ENCODE data around the gene RCAN2. TPM values are rescaled to one million over a fixed set of nuclear protein-coding genes. Genes with fewer than 3 reads are reported as not detected.
"Not testable (repeated sequence)": the region's sequence is repeated elsewhere in the genome, so short reads cannot be mapped to it uniquely, and the experiment has no call there.

RCAN2 gene
- total RNA-seq, 2 experiments from 2014 or later: 4.3 to 5.4 TPM

DNA sequence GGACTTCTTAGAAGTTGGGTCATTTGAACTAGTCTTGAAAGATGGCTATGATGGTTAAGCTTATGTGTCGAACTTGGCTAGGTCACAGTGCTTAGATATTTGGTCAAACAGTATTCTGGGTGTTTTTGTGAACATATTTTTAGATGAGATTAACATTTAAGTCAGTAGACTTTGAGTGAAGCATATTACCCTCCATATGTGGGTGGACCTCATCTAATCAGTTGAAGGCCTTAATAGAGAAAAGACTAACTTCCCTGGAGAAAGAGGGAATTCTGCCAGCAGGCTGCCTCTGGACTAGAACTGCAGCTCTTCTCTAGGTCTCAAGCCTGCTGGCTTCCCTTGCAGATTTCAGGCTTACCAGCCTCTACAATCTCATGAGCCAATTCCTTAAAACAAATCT is 76.9 kb downstream of the RCAN2 start:
- no peaks in the 10 kb centered on the region for H3K27me3 Mint-ChIP-seq
- no peak overlapping the region for H3K27ac Mint-ChIP-seq
- intact Hi-C loops (cut with micrococcal nuclease): loop anchor here (10.0 kb wide), 1 partner anchor 1940 kb away; no protein-coding TSS in a partner anchor
- POLR2A ChIA-PET: no interaction called here
- CTCF ChIA-PET: no interaction called here
- H3K4me1 Mint-ChIP-seq (ENCODE audit: low read depth): no peaks in the 10 kb centered on the region
- DNase-seq: no peak
- H3K9me3 Mint-ChIP-seq: no peaks in the 10 kb centered on the region
- H3K4me3 Mint-ChIP-seq: no peak overlapping the region
- no peaks in the 10 kb centered on the region for H3K36me3 Mint-ChIP-seq

DNA sequence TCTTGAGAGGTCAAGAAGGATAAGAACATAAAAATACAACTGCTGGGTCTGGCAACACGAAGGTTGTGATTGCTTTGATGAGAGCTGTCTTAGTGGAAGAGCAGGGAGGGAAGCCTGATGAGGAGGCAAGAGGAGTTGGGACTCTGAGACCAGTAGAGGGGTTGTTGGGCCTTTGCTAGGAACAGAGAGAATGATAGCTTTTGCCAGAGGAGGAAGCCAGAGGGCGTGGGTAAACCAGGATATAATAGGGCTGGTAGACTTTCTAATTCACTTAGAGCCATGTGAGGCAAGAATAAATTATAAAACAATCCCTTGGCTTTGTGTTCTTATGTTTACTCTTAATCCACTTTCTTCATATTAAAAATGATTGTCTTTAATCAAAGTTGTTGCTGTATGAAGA is 78.6 kb downstream of the RCAN2 start:
- intact Hi-C loops (cut with micrococcal nuclease): loop anchor here (10.0 kb wide), 1 partner anchor 1938 kb away; no protein-coding TSS in a partner anchor
- Mint-ChIP-seq H3K9me3 (no peaks in the 10 kb centered on the region), H3K27ac (no peak overlapping the region), H3K4me1 (ENCODE audit: low read depth) (no peaks in the 10 kb centered on the region), H3K4me3 (no peak overlapping the region), H3K36me3 (no peaks in the 10 kb centered on the region), H3K27me3 (no peaks in the 10 kb centered on the region)
- ChIA-PET POLR2A (no interaction called here), CTCF (interaction anchor here (0.6 to 1.8 kb wide), 9 partner anchors 191 to 1937 kb away, joined by 3 to 16 read pairs (median 4); no protein-coding TSS in a partner anchor)
- DNase-seq: no peak

DNA sequence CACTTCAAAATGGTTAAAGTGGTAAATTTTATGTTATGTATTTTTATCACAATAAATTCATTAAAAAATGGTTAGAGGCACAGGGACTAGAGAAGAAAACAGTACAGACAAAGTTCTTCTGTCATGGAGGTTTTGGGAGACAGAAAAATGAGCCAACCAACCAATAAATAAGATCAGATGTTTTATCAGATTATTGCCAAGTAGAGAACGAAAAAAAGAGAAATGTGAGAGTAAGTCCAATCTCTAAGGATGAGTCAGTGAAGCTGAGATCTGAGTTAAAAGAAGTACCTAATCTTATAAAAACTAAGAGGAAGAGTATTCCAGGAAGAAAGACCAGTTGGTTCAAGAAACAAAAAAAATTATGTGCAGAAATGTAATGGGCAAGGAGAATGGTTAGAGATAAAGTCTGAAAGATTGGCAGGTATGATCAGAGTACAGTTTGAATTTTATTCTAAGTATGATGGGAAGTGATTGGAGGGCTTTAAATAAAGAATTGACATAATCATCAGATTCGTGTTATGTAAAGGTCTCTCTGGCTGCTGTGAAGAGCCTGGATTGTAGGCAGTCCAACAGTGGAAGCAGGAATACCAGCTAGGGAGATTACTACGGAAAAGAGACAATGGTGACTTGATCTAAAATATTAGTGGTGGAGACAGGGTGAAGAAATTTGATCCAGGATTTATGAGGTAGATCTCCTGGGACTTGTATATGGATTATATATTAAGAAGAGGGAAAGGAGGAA is 79.6 kb downstream of the RCAN2 start:
- ChIA-PET CTCF (interaction anchor here (0.6 to 5.9 kb wide), 8 partner anchors 190 to 1936 kb away, joined by 3 to 84 read pairs (median 5); no protein-coding TSS in a partner anchor), POLR2A (no interaction called here)
- intact Hi-C loops (cut with micrococcal nuclease): loop anchor here (10.0 kb wide), 1 partner anchor 1937 kb away; no protein-coding TSS in a partner anchor
- no peak overlapping the region for H3K27ac Mint-ChIP-seq
- DNase-seq: no peak
- H3K36me3 Mint-ChIP-seq: no peaks in the 10 kb centered on the region
- no peak overlapping the region for H3K4me3 Mint-ChIP-seq
- no peaks in the 10 kb centered on the region for H3K27me3 Mint-ChIP-seq
- no peaks in the 10 kb centered on the region for H3K9me3 Mint-ChIP-seq
- no peaks in the 10 kb centered on the region for H3K4me1 Mint-ChIP-seq (ENCODE audit: low read depth)

DNA sequence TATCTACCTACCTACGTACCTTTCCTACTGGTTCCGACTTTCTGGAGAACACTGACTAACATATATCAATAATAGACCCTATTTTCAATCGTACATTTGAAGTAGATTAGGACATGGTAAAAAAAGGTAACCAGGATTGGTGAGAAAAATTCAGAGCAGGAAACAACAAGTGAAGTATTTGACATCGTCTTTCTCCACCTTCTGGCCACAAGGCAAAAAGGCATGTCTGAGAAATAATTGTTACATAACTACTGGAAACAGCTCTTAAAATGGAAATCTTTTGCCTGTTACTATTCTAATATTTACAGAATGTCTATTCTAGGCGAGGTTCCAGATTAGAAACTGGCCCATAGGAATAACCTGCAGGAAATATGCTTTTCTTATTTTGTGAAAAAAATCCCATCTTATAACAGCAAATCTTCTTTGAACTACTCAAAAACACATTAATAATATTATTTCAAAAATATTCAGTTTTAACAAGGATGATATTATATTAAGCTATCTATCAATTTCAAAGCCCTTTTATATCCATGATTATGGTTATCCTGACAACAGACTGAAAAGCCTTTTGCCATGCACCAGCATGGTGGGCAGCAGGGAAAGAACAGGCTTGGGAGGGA is 80.8 kb downstream of the RCAN2 start:
- no peak overlapping the region for H3K27ac Mint-ChIP-seq

DNA sequence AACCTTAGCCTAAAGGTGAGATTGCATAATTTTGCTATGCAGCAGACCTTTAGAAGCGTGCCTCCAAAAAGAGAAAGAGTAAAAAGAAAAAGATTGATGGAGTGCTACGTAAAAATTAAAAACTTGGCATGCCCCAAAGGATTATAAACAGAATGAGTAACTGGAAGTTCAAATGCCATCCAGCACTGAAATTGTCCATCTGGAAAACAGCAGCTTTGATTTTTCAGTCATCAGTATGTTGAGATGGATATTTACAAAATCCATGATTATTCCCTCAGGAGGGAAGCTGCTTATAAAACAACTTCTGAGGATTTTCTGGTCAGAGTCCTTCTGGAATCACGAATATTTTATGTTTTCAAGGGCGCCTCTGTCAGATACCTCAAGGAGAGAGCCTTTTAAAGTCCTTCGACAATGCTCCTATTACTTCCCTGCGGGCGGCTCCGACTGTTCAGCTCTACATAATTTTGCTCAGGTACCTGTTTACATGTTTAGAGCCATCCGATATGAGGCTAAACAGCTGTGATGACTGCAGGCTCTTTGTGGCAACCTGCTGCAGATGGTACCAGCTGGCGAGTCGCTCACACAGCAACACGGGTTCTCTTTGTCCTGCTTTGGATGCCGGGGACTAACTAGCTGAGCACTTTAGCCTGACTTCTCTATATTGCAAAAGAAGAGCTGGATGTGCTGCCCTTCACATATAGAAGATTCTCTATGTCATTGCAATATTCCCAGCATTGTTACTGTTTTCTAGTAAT is 83.3 kb downstream of the RCAN2 start:
- Mint-ChIP-seq H3K36me3 (no peaks in the 10 kb centered on the region), H3K27ac (no peak overlapping the region), H3K4me3 (no peak overlapping the region), H3K9me3 (no peaks in the 10 kb centered on the region), H3K27me3 (no peaks in the 10 kb centered on the region), H3K4me1 (ENCODE audit: low read depth) (no peaks in the 10 kb centered on the region)
- CTCF ChIA-PET: interaction anchor here (1.2 to 5.9 kb wide), 6 partner anchors 11 to 477 kb away, joined by 3 to 84 read pairs (median 14); no protein-coding TSS in a partner anchor
- POLR2A ChIA-PET: no interaction called here
- intact Hi-C loops (cut with micrococcal nuclease): no loop called here
- DNase-seq: no peak

More for the DNA sequence above, 80.8 kb downstream of the RCAN2 start:
- Mint-ChIP-seq H3K4me3 (no peak overlapping the region), H3K27me3 (no peaks in the 10 kb centered on the region), H3K4me1 (ENCODE audit: low read depth) (no peaks in the 10 kb centered on the region), H3K36me3 (no peaks in the 10 kb centered on the region), H3K9me3 (no peaks in the 10 kb centered on the region)
- intact Hi-C loops (cut with micrococcal nuclease): loop anchor here (1.0 to 10.0 kb wide), 4 partner anchors 189 to 1936 kb away; no protein-coding TSS in a partner anchor
- peak; percentile 34 for DNase-seq
- ChIA-PET POLR2A (no interaction called here), CTCF (interaction anchor here (0.6 to 5.9 kb wide), 39 partner anchors 8 to 1935 kb away, joined by 3 to 84 read pairs (median 4); partner anchors contain the start of gene ENPP4)

DNA sequence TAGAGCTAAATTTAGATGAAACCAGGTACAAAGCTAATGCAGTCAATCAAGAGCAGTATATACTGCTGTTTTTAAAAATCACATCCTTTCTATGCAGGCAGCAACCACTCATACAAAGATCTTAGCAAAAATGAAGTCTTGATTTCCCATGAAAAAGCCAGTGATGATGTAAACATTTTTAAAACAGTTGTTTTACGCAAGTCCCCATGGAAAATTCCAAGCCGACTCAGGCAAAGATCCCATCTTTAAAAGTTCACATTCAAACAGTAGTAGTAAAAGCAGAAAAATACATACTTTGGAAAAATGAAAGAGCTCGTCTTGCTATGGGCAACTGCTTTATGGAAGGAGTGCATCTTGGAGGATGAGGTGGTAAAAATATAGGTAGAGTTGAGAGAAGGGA is 84.0 kb downstream of the RCAN2 start:
- Mint-ChIP-seq H3K4me1 (ENCODE audit: low read depth) (no peaks in the 10 kb centered on the region), H3K27me3 (no peaks in the 10 kb centered on the region), H3K9me3 (no peaks in the 10 kb centered on the region), H3K4me3 (no peak overlapping the region), H3K27ac (no peak overlapping the region), H3K36me3 (no peaks in the 10 kb centered on the region)
- intact Hi-C loops (cut with micrococcal nuclease): no loop called here
- ChIA-PET CTCF (interaction anchor here (3.4 to 5.9 kb wide), 3 partner anchors 186 to 476 kb away, joined by 24 to 84 read pairs (median 29); no protein-coding TSS in a partner anchor), POLR2A (no interaction called here)
- DNase-seq: no peak

DNA sequence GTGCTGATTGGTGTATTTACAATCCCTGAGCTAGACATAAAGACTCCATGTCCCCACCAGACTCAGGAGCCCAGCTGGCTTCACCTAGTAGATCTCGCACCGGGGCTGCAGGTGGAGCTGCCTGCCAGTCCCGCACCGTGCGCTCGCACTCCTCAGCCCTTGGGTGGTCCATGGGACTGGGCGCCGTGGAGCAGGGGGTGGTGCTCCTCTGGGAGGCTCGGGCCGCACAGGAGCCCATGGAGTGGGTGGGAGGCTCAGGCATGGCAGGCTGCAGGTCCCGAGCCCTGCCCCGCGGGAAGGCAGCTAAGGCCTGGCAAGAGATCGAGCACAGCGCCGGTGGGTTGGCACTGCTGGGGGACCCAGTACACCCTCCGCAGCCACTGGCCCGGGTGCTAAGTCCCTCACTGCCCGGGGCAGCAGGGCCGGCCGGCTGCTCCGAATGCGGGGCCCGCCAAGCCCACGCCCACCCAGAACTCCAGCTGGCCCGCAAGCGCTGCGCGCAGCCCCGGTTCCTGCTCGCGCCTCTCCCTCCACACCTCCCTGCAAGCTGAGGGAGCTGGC is 85.5 kb downstream of the RCAN2 start:
- H3K4me3 Mint-ChIP-seq; H3K36me3 Mint-ChIP-seq; DNase-seq; H3K9me3 Mint-ChIP-seq; H3K4me1 Mint-ChIP-seq (ENCODE audit: low read depth); H3K27ac Mint-ChIP-seq; POLR2A ChIA-PET; H3K27me3 Mint-ChIP-seq; intact Hi-C loops (cut with micrococcal nuclease): not testable (repeated sequence)
- CTCF ChIA-PET: interaction anchor here (0.6 to 5.9 kb wide), 3 partner anchors 132 to 315 kb away, joined by 5 to 84 read pairs (median 24); no protein-coding TSS in a partner anchor

DNA sequence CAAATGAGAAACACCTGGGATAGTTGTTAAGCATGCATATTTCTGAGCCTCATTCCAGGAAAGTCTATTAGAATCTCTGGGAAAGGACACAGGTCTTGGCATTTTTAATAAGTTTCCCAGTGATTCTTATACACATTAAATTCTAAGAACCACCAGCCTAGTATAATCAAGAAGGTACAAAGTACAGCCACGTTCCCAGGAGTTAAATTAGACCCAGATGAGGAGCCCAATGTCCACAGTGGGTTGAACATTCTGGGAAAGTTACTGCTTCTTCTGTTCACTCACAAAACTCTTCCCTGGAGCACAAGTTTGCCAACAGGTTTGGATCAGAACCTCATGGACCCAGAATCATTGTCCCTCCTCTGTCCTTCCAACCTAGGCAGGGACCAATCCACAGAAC is 90.4 kb downstream of the RCAN2 start:
- no peak overlapping the region for H3K4me3 Mint-ChIP-seq
- no peak overlapping the region for H3K27ac Mint-ChIP-seq
- ChIA-PET CTCF (interaction anchor here (1.3 to 2.2 kb wide), 2 partner anchors 179 to 180 kb away, joined by 3 to 7 read pairs; no protein-coding TSS in a partner anchor), POLR2A (no interaction called here)
- H3K9me3 Mint-ChIP-seq: no peaks in the 10 kb centered on the region
- H3K27me3 Mint-ChIP-seq: peaks cover 8% of the 10 kb centered on the region
- no peak for DNase-seq
- no peaks in the 10 kb centered on the region for H3K36me3 Mint-ChIP-seq
- intact Hi-C loops (cut with micrococcal nuclease): no loop called here
- H3K4me1 Mint-ChIP-seq (ENCODE audit: low read depth): no peaks in the 10 kb centered on the region

DNA sequence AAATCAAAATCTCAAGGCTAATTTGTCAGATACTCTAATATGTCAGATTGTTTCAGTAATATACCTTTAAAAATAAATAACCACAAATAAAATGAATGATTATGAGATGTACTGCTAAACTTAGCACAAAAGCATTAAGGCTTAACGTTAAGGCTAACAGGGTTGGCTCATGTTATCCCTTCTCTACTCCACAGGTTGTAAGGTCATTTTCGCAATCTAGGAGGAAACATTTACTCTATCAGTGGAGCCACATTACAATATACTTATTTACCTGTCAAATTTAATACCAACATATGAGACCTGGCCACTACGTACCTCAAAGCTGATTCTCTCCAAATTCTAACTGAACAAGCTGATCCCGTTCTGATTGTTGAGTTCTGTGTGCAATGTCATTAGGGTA is 95.7 kb downstream of the RCAN2 start:
- Mint-ChIP-seq H3K27ac (no peak overlapping the region), H3K27me3 (peaks cover 11% of the 10 kb centered on the region), H3K4me3 (no peak overlapping the region), H3K9me3 (no peaks in the 10 kb centered on the region), H3K4me1 (ENCODE audit: low read depth) (no peaks in the 10 kb centered on the region), H3K36me3 (no peaks in the 10 kb centered on the region)
- ChIA-PET POLR2A (no interaction called here), CTCF (interaction anchor here (1.0 to 1.2 kb wide), 3 partner anchors 14 to 305 kb away, joined by 3 to 5 read pairs (median 3); no protein-coding TSS in a partner anchor)
- no peak for DNase-seq
- intact Hi-C loops (cut with micrococcal nuclease): no loop called here

DNA sequence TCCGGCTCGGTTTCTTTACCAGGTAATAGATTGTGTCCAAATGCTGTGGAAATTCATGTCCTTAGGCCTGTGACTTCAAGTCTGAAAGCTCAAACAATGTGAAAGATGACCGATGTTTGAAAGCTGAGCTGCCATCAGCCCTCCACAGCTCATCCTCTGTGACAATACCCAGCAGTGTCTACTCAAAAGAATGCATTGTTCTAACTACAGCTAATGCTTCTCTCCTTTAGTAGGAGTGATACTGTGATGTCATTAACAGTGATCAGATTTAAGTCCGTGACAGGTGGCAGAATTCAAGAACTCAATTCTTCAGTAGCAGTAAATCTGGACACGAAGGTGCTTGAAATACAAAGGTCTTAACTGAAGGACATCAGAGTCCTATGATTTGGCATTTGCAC is 97.3 kb downstream of the RCAN2 start:
- H3K36me3 Mint-ChIP-seq: no peaks in the 10 kb centered on the region
- intact Hi-C loops (cut with micrococcal nuclease): no loop called here
- no peaks in the 10 kb centered on the region for H3K9me3 Mint-ChIP-seq
- H3K27me3 Mint-ChIP-seq: peaks cover 7% of the 10 kb centered on the region
- no peak overlapping the region for H3K27ac Mint-ChIP-seq
- no peak for DNase-seq
- ChIA-PET POLR2A (no interaction called here), CTCF (no interaction called here)
- no peaks in the 10 kb centered on the region for H3K4me1 Mint-ChIP-seq (ENCODE audit: low read depth)
- H3K4me3 Mint-ChIP-seq: no peak overlapping the region

DNA sequence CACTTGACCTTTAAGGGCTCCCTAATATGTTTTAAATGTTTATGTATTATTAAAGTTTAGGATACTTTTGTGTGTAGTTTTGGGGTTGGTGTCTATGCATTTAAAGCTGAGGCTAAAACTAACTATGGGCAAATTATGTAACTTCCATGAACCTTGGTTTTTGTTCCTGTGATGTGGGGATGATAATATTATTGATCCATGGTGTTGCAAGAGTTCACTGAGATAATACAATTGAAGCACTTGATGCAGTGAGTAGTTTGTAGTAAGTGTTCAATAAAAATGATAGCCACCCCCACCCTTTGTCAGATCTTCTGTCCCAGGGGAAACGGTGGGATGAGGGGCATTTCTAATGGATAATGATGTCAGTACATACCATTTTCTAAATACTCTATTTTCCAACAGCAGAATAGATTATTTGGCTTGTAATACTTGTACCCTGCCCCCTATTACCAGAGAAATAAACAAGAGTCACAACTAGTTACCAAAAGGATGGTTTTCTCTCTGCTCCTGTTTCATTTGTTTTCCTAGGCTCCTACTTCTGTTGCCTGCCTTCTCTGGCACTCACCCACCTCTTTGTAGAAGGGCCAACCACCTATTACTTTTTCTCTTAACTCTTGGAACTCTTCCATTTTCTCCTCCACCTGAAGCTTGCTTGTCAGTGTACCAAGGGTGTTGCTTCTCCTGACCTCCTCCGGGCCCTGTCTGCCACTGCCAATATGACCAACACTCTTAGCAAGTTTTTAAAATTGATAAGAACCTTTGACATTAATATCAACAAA is 97.9 kb downstream of the RCAN2 start:
- Mint-ChIP-seq H3K27me3 (peaks cover 5% of the 10 kb centered on the region), H3K36me3 (no peaks in the 10 kb centered on the region), H3K9me3 (no peaks in the 10 kb centered on the region), H3K27ac (no peak overlapping the region), H3K4me1 (ENCODE audit: low read depth) (no peaks in the 10 kb centered on the region), H3K4me3 (no peak overlapping the region)
- ChIA-PET POLR2A (no interaction called here), CTCF (no interaction called here)
- no peak for DNase-seq
- intact Hi-C loops (cut with micrococcal nuclease): no loop called here

Data from activated CD4-positive, alpha-beta memory T cell treated with anti-CD3 and anti-CD28 coated beads for 36 hours (primary cell).